ENCODE results near the gene ZBTB7B.

ZBTB7B gene

GRCh38 chr1:155038602-155039307 lies 36.2 kb downstream of the ZBTB7B start:
- DNase-seq (ENCODE audit: low read depth) = no peak

- no peak for DNase-seq (ENCODE audit: low read depth)
These were observed 36.7 kb downstream of the ZBTB7B start for GRCh38 chr1:155039308-155039669.

- DNase-seq (ENCODE audit: low read depth) = no peak
These were observed 37.9 kb downstream of the ZBTB7B start for GRCh38 chr1:155040358-155041093.

GRCh38 chr1:155042789-155043188 lies 40.2 kb downstream of the ZBTB7B start:
- no peak for DNase-seq (ENCODE audit: low read depth)

- no peak for DNase-seq (ENCODE audit: low read depth)
These were observed 40.7 kb downstream of the ZBTB7B start for GRCh38 chr1:155043301-155043702.

GRCh38 chr1:155043793-155044192 lies 41.2 kb downstream of the ZBTB7B start:
- DNase-seq (ENCODE audit: low read depth) = no peak

- DNase-seq (ENCODE audit: low read depth) = no peak
These were observed 41.8 kb downstream of the ZBTB7B start for GRCh38 chr1:155044365-155044764.

- DNase-seq (ENCODE audit: low read depth) = peak; percentile 47
These were observed 42.4 kb downstream of the ZBTB7B start for GRCh38 chr1:155044812-155045657.

GRCh38 chr1:155048449-155049334 lies 46.1 kb downstream of the ZBTB7B start:
- DNase-seq (ENCODE audit: low read depth) = no peak

GRCh38 chr1:155049651-155050559 lies 47.3 kb downstream of the ZBTB7B start:
- DNase-seq (ENCODE audit: low read depth) = no peak

GRCh38 chr1:155050560-155051341 lies 48.1 kb downstream of the ZBTB7B start, which contains the start of gene ADAM15:
Gene ADAM15 (plus strand): TSS chr1:155051316. CDS start chr1:155051387, 71 bp downstream.
- DNase-seq (ENCODE audit: low read depth) = no peak

GRCh38 chr1:155051342-155051776 lies 48.8 kb downstream of the ZBTB7B start:
- no peak for DNase-seq (ENCODE audit: low read depth)

GRCh38 chr1:155051777-155052398 lies 49.3 kb downstream of the ZBTB7B start:
- DNase-seq (ENCODE audit: low read depth) = no peak

- no peak for DNase-seq (ENCODE audit: low read depth)
These were observed 50.1 kb downstream of the ZBTB7B start for GRCh38 chr1:155052439-155053395.

- no peak for DNase-seq (ENCODE audit: low read depth)
These were observed 51.0 kb downstream of the ZBTB7B start for GRCh38 chr1:155053531-155054105.

GRCh38 chr1:155057104-155057503 lies 54.5 kb downstream of the ZBTB7B start:
- DNase-seq (ENCODE audit: low read depth) = no peak

GRCh38 chr1:155057788-155058211 lies 55.2 kb downstream of the ZBTB7B start:
- no peak for DNase-seq (ENCODE audit: low read depth)

GRCh38 chr1:155060736-155061135 lies 58.1 kb downstream of the ZBTB7B start:
- no peak for DNase-seq (ENCODE audit: low read depth)
